Right kidney (tissue), 1 donor: Measurements from ENCODE around the gene FAN1.

Experiments
- DNase-seq: peaks from one replicate; pipeline ENCODE4 v3.0.0-alpha.2; 2016

FAN1 gene

GRCh38 chr15:30919877-30920550 lies 16.3 kb downstream of the FAN1 start:
- no peak for DNase-seq

GRCh38 chr15:30921106-30921505 lies 17.4 kb downstream of the FAN1 start:
- no peak for DNase-seq

- DNase-seq = peak; percentile 36
Observed at GRCh38 chr15:30921781-30922479, 18.2 kb downstream of the FAN1 start.

GRCh38 chr15:30922480-30923311 lies 19.0 kb downstream of the FAN1 start:
- DNase-seq = peak; percentile 41

- DNase-seq = peak; percentile 26
Observed at GRCh38 chr15:30923429-30923828, 19.7 kb downstream of the FAN1 start.

GRCh38 chr15:30924353-30924752 lies 20.6 kb downstream of the FAN1 start:
- no peak for DNase-seq

- DNase-seq = no peak
Observed at GRCh38 chr15:30925686-30926085, 22.0 kb downstream of the FAN1 start.

GRCh38 chr15:30926161-30926560 lies 22.4 kb downstream of the FAN1 start:
- DNase-seq = no peak

- DNase-seq = no peak
Observed at GRCh38 chr15:30927148-30927761, 23.5 kb downstream of the FAN1 start.

- no peak for DNase-seq
Observed at GRCh38 chr15:30928076-30928475, 24.4 kb downstream of the FAN1 start.

- DNase-seq = no peak
Observed at GRCh38 chr15:30929064-30929669, 25.5 kb downstream of the FAN1 start.

- no peak for DNase-seq
Observed at GRCh38 chr15:30929982-30930381, 26.3 kb downstream of the FAN1 start.

GRCh38 chr15:30930422-30930821 lies 26.7 kb downstream of the FAN1 start:
- DNase-seq = no peak

- DNase-seq = no peak
Observed at GRCh38 chr15:30933293-30933692, 29.6 kb downstream of the FAN1 start.

GRCh38 chr15:30939161-30939560 lies 35.4 kb downstream of the FAN1 start:
- no peak for DNase-seq

GRCh38 chr15:30940359-30940758 lies 36.6 kb downstream of the FAN1 start:
- no peak for DNase-seq

GRCh38 chr15:30941520-30941919 lies 37.8 kb downstream of the FAN1 start:
- no peak for DNase-seq

GRCh38 chr15:30943654-30944335 lies 40.1 kb downstream of the FAN1 start:
- DNase-seq = no peak

GRCh38 chr15:30953183-30953582 lies 49.5 kb downstream of the FAN1 start:
- DNase-seq = no peak

- DNase-seq = no peak
Observed at GRCh38 chr15:30953731-30954378, 50.1 kb downstream of the FAN1 start.

- no peak for DNase-seq
Observed at GRCh38 chr15:30954674-30955073, 51.0 kb downstream of the FAN1 start.
